ENCODE data around the gene C1S. TPM values are rescaled to one million over a fixed set of nuclear protein-coding genes. Genes with fewer than 3 reads are reported as not detected.

Gene C1S
- total RNA-seq, 1 donor from 2014 or later: 541 TPM

- Histone ChIP-seq H3K27ac (no peak overlapping the region), H3K9me3 (no peaks in the 10 kb centered on the region), H3K27me3 (no peaks in the 10 kb centered on the region), H3K4me1 (peaks cover 50% of the 10 kb centered on the region), H3K36me3 (peaks cover 0 to 26% of the 10 kb centered on the region in 2 donors), H3K4me3 (no peak overlapping the region)
- DNase-seq (ENCODE audit: extremely low spot score in 2 of 2): no peak
- intact Hi-C loops (cut with DNase I): no loop called here
- TF ChIP-seq POLR2AphosphoS5 (IDR thresholded peaks at IDR 0.05; ENCODE audit: insufficient read depth in 1 of 2, low read depth in 1 of 2): no peak
- TF ChIP-seq CTCF (IDR thresholded peaks at IDR 0.05): no peak
- TF ChIP-seq POLR2A (IDR thresholded peaks at IDR 0.05): no peak
Measured at GRCh38 chr12:7064516-7064915, 4.0 kb downstream of the C1S start.

- no peaks in the 10 kb centered on the region for H3K27me3 ChIP-seq
- H3K4me3 ChIP-seq: no peak overlapping the region
- no peak for DNase-seq (ENCODE audit: extremely low spot score in 2 of 2)
- peak overlapping the region; percentile 30 for H3K27ac ChIP-seq
- H3K9me3 ChIP-seq: no peaks in the 10 kb centered on the region
- H3K4me1 ChIP-seq: peaks cover 44% of the 10 kb centered on the region
- TF ChIP-seq CTCF (IDR thresholded peaks at IDR 0.05): no peak
- H3K36me3 ChIP-seq: peaks cover 0 to 29% of the 10 kb centered on the region in 2 donors
- intact Hi-C loops (cut with DNase I): no loop called here
Measured at GRCh38 chr12:7065073-7065623, 4.6 kb downstream of the C1S start.

DNA sequence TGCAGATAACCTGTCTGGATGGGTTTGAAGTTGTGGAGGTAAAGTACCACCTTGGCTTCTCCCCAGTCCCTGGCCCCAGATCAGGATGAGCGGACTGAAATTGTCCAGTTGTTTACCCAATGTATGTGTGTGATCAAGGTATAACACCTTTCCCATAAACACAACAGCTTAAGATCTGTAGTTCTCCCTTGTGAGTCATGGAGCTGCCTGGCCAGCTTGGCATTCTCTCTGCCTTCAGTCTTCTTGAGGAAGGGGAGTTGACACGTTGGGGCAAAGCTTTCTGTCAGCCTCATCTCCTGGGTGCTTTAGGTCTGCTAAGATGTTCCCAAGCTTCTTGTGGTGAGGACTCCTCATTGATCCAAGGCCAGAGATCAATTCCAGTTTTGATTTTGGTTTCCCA, 6.1 kb downstream of the C1S start:
- Histone ChIP-seq H3K9me3 (no peaks in the 10 kb centered on the region), H3K4me3 (no peak overlapping the region), H3K27me3 (no peaks in the 10 kb centered on the region), H3K36me3 (peaks cover 0 to 32% of the 10 kb centered on the region in 2 donors), H3K27ac (peak overlapping the region; percentile 30), H3K4me1 (peaks cover 41% of the 10 kb centered on the region)
- TF ChIP-seq POLR2A (IDR thresholded peaks at IDR 0.05): no peak
- peak in 1 of 2 donors; percentile 27 for TF ChIP-seq POLR2AphosphoS5 (IDR thresholded peaks at IDR 0.05; ENCODE audit: insufficient read depth in 1 of 2, low read depth in 1 of 2)
- no peak for TF ChIP-seq CTCF (IDR thresholded peaks at IDR 0.05)
- intact Hi-C loops (cut with DNase I): no loop called here
- no peak for DNase-seq (ENCODE audit: extremely low spot score in 2 of 2)

- no peaks in the 10 kb centered on the region for H3K27me3 ChIP-seq
- H3K27ac ChIP-seq: peak overlapping the region; percentile 30
- H3K36me3 ChIP-seq: peaks cover 0 to 32% of the 10 kb centered on the region in 2 donors
- intact Hi-C loops (cut with DNase I): no loop called here
- TF ChIP-seq POLR2A (IDR thresholded peaks at IDR 0.05) (no peak), POLR2AphosphoS5 (IDR thresholded peaks at IDR 0.05; ENCODE audit: insufficient read depth in 1 of 2, low read depth in 1 of 2) (no peak), CTCF (IDR thresholded peaks at IDR 0.05) (no peak)
- H3K4me1 ChIP-seq: peaks cover 36% of the 10 kb centered on the region
- no peaks in the 10 kb centered on the region for H3K9me3 ChIP-seq
- no peak for DNase-seq (ENCODE audit: extremely low spot score in 2 of 2)
- no peak overlapping the region for H3K4me3 ChIP-seq
Measured at GRCh38 chr12:7067096-7067495, 6.6 kb downstream of the C1S start.

DNA sequence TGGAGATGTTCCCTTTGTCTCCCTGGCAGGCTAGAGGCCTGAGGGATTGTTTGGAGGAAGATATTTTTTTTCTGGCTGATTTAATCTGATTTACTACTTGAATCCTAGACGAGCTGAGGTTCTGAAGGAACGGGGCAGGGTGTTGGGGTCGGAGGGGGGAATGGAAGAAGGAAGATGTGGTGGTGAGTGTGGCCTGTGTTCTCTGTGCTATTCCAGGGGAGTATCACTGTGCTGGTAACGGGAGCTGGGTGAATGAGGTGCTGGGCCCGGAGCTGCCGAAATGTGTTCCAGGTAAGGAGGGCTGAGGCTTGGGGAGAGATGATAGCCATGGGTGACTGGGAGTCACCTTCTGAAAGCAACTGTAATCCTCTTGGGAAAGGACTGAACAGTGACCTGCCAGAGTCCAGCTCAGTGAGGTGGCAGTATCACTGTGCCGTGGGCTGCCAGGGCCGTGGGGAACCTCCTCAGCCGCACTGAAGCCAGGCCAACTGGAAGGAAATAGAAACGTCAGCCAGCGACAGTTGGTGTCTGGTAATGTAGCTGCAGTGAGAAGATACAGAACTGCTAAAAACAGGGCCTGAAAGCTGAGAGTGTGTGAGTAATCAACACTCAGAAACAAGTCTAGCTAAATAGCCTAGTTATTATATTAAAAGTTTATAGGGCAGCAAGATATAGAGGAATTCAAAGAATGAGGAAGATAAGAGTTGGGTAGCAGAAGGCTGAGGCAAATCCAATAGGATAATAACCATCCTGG, 7.9 kb downstream of the C1S start:
- TF ChIP-seq POLR2A (IDR thresholded peaks at IDR 0.05): no peak
- no peak for TF ChIP-seq CTCF (IDR thresholded peaks at IDR 0.05)
- no peak for TF ChIP-seq POLR2AphosphoS5 (IDR thresholded peaks at IDR 0.05; ENCODE audit: insufficient read depth in 1 of 2, low read depth in 1 of 2)
- H3K36me3 ChIP-seq: peaks cover 0 to 32% of the 10 kb centered on the region in 2 donors

More for the DNA sequence above, 7.9 kb downstream of the C1S start:
- Histone ChIP-seq H3K4me1 (peaks cover 27% of the 10 kb centered on the region), H3K4me3 (no peak overlapping the region), H3K27ac (peak overlapping the region; percentile 54), H3K27me3 (no peaks in the 10 kb centered on the region), H3K9me3 (no peaks in the 10 kb centered on the region)
- intact Hi-C loops (cut with DNase I): no loop called here
- DNase-seq (ENCODE audit: extremely low spot score in 2 of 2): no peak

Measured in vagina (tissue), 2 donors.